ENCODE data around the gene SMIM29.

DNA sequence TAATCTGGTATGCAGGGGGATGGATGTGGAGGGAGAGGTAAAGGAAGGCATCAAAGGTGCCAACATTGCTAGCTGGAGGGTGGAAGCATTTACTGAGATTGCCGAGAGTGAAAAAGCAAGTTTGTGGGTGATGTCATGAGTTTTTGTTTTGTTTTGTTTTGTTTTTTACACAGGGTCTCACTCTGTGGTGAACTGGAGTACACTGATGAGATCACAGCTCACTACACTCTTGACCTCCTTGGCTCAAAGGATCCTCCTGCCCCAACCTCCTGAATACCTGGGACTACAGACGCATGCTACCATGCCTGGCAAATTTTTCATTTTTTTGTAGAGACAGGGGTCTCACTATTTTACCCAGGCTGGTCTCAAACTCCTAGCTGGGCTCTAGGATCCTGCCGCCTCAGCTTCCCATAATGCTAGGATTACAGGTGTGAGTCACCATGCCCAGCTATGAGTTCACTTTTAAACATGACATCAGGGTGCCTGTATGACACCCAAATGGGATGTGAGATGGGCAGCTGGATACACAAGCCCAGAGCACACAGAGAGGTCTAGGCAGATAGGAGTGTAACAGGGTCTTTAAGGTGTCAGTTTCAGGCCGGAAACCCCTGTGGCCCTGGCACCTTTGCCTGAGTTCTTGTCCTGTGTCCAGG, 47.2 kb downstream of the SMIM29 start:
- TF ChIP-seq CTCF (IDR thresholded peaks at IDR 0.05; ENCODE audit: poor library complexity) (no peak), EZH2phosphoT487 (IDR thresholded peaks at IDR 0.05; ENCODE audit: low read depth, severe bottlenecking, unreplicated experiment) (no peak), EZH2 (IDR thresholded peaks at IDR 0.05; ENCODE audit: borderline replicate concordance) (no peak)
